Lower leg skin (tissue), 4 donors: Measurements from ENCODE around the gene APOLD1. TPM values are rescaled to one million over a fixed set of nuclear protein-coding genes. Genes with fewer than 3 reads are reported as not detected.
A peak's percentile ranks its signal among the peaks of the same experiment; 100 is the strongest.

Experiments used
- DNase-seq, 2 donors: peaks; one replicate each; pipeline ENCODE4 v3.0.0-alpha.2; 2019; ENCODE audit warnings: low spot score in 2 of 2
- H3K4me3 ChIP-seq: fragments of 200-600 bp; sonication (generic); 2 replicates; pipeline ENCODE4 v1.5.1; 2017; ENCODE audit warnings: mild to moderate bottlenecking, low read depth; ENCODE audit not compliant: poor library complexity, severe bottlenecking
- CTCF ChIP-seq, 3 donors: fragments of 450-650 bp; IDR thresholded peaks; one replicate each; pipeline ENCODE4 v1.5.1; 2016; ENCODE audit warnings: antibody characterized with exemption in 3 of 3, mild to moderate bottlenecking in 3 of 3, moderate library complexity in 2 of 3
- POLR2A ChIP-seq, 2 donors: fragments of 450-650 bp; IDR thresholded peaks; one replicate each; pipeline ENCODE4 v1.6.1; 2016 to 2017; ENCODE audit warnings: antibody characterized with exemption in 2 of 2, mild to moderate bottlenecking in 1 of 2, moderate library complexity in 1 of 2
- WGBS, 2 donors: methylation state at CpG; one replicate each; pipeline ENCODE4 v1.1.5; 2018; 5-methylcytosine and 5-hydroxymethylcytosine counted together
- intact Hi-C: fragments of 100-400 bp; cut with DNase I; formaldehyde crosslinking; loops from one replicate; pipeline ENCODE4 v1.15.0; 2023; ENCODE audit warnings: low total_unique reads
- total RNA-seq, 4 donors: library from RNA; depleted of rRNA; stranded (reverse); fragments of >200 nt; gene quantifications; one replicate each; pipeline ENCODE4 v1.1.0, GENCODE V29; 2016

Gene APOLD1
- total RNA-seq, 4 donors from 2014 or later: 26.1 to 89.7 (median 34.7) TPM

GRCh38 chr12:12788131-12788530 lies 2.7 kb downstream of the APOLD1 start:
- DNase-seq: no peak
- H3K4me3 ChIP-seq: no peak overlapping the region
- 70 to 75% methylated on average over 6 of the region's 6 CpGs for WGBS, 2 donors
- TF ChIP-seq CTCF (IDR thresholded peaks at IDR 0.05) (no peak), POLR2A (IDR thresholded peaks at IDR 0.05) (no peak)
- intact Hi-C loops: no loop called here

GRCh38 chr12:12788675-12789368 lies 3.4 kb downstream of the APOLD1 start:
- no peak overlapping the region for H3K4me3 ChIP-seq
- intact Hi-C loops: no loop called here
- WGBS, 2 donors: 7 to 9% methylated on average over 9 of the region's 9 CpGs
- peak in 1 of 2 donors; percentile 75 for DNase-seq
- no peak for TF ChIP-seq POLR2A (IDR thresholded peaks at IDR 0.05)
- peak in 1 of 3 donors; percentile 34 for TF ChIP-seq CTCF (IDR thresholded peaks at IDR 0.05)

- TF ChIP-seq CTCF (IDR thresholded peaks at IDR 0.05) (no peak), POLR2A (IDR thresholded peaks at IDR 0.05) (no peak)
- DNase-seq: peak in 1 of 2 donors; percentile 18
- no peak overlapping the region for H3K4me3 ChIP-seq
- intact Hi-C loops: loop anchor here (10.0 kb wide), 1 partner anchor 424 kb away; no protein-coding TSS in a partner anchor
- 53 to 57% methylated on average over 4 of the region's 4 CpGs for WGBS, 2 donors
These were observed 5.5 kb downstream of the APOLD1 start for GRCh38 chr12:12790956-12791355.

- no peak overlapping the region for H3K4me3 ChIP-seq
- 19% methylated on average over 7 of the region's 7 CpGs for WGBS, 2 donors
- intact Hi-C loops: loop anchor here (10.0 kb wide), 1 partner anchor 423 kb away; no protein-coding TSS in a partner anchor
- TF ChIP-seq CTCF (IDR thresholded peaks at IDR 0.05) (no peak), POLR2A (IDR thresholded peaks at IDR 0.05) (no peak)
- DNase-seq: peak in 1 of 2 donors; percentile 78
These were observed 6.4 kb downstream of the APOLD1 start for GRCh38 chr12:12791756-12792369.

- TF ChIP-seq POLR2A (IDR thresholded peaks at IDR 0.05) (no peak), CTCF (IDR thresholded peaks at IDR 0.05) (no peak)
- peak in 1 of 2 donors; percentile 26 for DNase-seq
- intact Hi-C loops: loop anchor here (10.0 kb wide), 1 partner anchor 422 kb away; no protein-coding TSS in a partner anchor
These were observed 7.0 kb downstream of the APOLD1 start for GRCh38 chr12:12792421-12792820.

More at GRCh38 chr12:12792421-12792820, 7.0 kb downstream of the APOLD1 start:
- 45 to 47% methylated on average over 6 of the region's 6 CpGs for WGBS, 2 donors
- no peak overlapping the region for H3K4me3 ChIP-seq
